ENCODE data around the gene TTBK1.

DNA sequence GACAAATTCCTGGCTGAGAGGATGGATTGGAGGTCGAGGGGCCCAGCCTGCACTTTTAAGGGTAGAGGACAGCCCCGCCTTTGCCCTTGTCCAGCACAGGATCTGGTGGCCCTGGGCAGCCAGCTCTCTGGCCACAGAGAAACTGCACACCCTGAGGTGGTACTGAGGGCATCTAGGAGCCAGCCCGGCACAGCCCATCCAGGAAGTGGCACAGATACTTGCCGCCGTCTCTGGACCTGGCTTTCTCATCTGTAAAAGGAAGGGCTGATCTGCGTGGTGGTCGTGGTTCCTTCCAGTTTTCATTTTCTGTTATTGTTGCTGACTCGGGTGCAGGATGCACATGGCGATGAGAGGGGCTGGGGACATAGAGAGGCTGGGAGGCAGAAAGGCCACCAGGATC lies 38.8 kb downstream of the TTBK1 start:
- TF ChIP-seq CTCF (conservative IDR thresholded peaks at IDR 0.05 in 1 of 2, IDR thresholded peaks at IDR 0.05 in 1 of 2; ENCODE audit: low read depth in 1 of 2, low read length in 2 of 2) (no peak), EZH2 (IDR thresholded peaks at IDR 0.05; ENCODE audit: low read length, missing control alignments) (no peak)

All from fibroblast of lung (primary cell).